Smooth muscle cell (in vitro differentiated cells): ENCODE results near the gene ADARB2. TPM values are rescaled to one million over a fixed set of nuclear protein-coding genes. Genes with fewer than 3 reads are reported as not detected.

Experiments
- DNase-seq: peaks from one replicate; lab custom pipeline; 2025; ENCODE audit not compliant: unreplicated experiment; lab: John Stamatoyannopoulos, UW
- H2AFZ ChIP-seq: fragments of 200-600 bp; sonication (generic); 2 replicates; pipeline ENCODE4 v1.6.0; 2016; ENCODE audit warnings: antibody characterized with exemption, low read depth, mild to moderate bottlenecking
- H3F3A ChIP-seq: fragments of 200-600 bp; sonication (generic); 2 replicates; pipeline ENCODE4 v1.6.0; 2017; ENCODE audit warnings: antibody characterized with exemption, low read depth
- H3K27ac ChIP-seq: fragments of 200-600 bp; sonication (generic); 2 replicates; pipeline ENCODE4 v1.5.1; 2016; ENCODE audit warnings: low read depth, mild to moderate bottlenecking
- H3K27me3 ChIP-seq: fragments of 200-600 bp; sonication (generic); 2 replicates; pipeline ENCODE4 v1.6.1; 2016; ENCODE audit warnings: low read depth, mild to moderate bottlenecking
- H3K36me3 ChIP-seq: fragments of 200-600 bp; sonication (generic); 2 replicates; pipeline ENCODE4 v1.5.1; 2016; ENCODE audit warnings: low read depth
- H3K4me1 ChIP-seq: fragments of 200-600 bp; sonication (generic); 2 replicates; pipeline ENCODE4 v1.5.1; 2016; ENCODE audit warnings: low read depth
- H3K4me2 ChIP-seq: fragments of 200-600 bp; sonication (generic); 2 replicates; pipeline ENCODE4 v1.6.0; 2016; ENCODE audit warnings: mild to moderate bottlenecking
- H3K4me3 ChIP-seq: fragments of 200-600 bp; sonication (generic); 2 replicates; pipeline ENCODE4 v1.5.1; 2016; ENCODE audit warnings: mild to moderate bottlenecking
- H3K79me2 ChIP-seq: fragments of 200-600 bp; sonication (generic); 2 replicates; pipeline ENCODE4 v1.6.0; 2016; ENCODE audit warnings: low read depth, mild to moderate bottlenecking
- H3K9ac ChIP-seq: fragments of 200-600 bp; sonication (generic); 2 replicates; pipeline ENCODE4 v1.6.0; 2016; ENCODE audit warnings: low read depth
- H3K9me3 ChIP-seq: fragments of 200-600 bp; sonication (generic); replicated peaks from 2 replicates; pipeline ENCODE4 v1.5.1; 2016; ENCODE audit warnings: low read depth
- H4K20me1 ChIP-seq: fragments of 200-600 bp; sonication (generic); 2 replicates; pipeline ENCODE4 v1.6.0; 2016; ENCODE audit warnings: low read depth
- WGBS: methylation state at CpG from one replicate; pipeline ENCODE4 v1.1.7; 2016; ENCODE audit warnings: low lambda C conversion rate; 5-methylcytosine and 5-hydroxymethylcytosine counted together
- polyA plus RNA-seq: library from polyadenylated mRNA; unstranded; fragments of >200 nt; fragmentation: Nextera tagmentation; extraction: Ambion mirVana; gene quantifications from 2 replicates; pipeline ENCODE4 v1.2.1, GENCODE V29; 2016
- total RNA-seq: library from RNA; depleted of rRNA; stranded (reverse); fragments of >200 nt; gene quantifications from 2 replicates; pipeline ENCODE4 v1.2.3, GENCODE V29; 2014
- TF ChIP-seq, protein P1 (sequence below): fragments of 200-600 bp; sonication (generic); IDR thresholded peaks from 2 replicates; pipeline ENCODE4 v1.5.1; 2017; ENCODE audit warnings: borderline replicate concordance, mild to moderate bottlenecking, antibody characterized with exemption; ENCODE audit not compliant: insufficient read depth, poor library complexity, severe bottlenecking

Gene ADARB2
- total and polyA plus RNA-seq, 2 experiments from 2014 or later: 0.13 to 0.39 TPM

DNA sequence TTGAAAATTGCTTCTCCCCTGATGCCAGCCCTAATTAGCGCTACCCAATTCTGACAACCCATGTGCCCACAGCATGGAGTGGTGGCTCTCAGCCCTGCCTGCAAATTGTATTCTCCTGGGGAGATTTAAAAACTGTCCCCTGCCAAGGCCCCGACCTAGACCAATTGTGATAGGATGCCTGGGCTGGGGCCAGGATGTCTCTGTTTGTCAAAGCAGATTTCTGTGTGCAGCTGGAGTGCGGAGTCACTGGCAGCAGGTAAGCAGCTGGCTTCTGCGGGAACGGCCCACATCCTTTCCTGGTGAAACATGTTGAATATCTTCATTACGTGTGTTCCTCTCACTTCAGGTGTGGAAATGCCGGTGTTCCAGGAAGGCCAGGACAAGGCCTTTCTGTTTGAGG, 442.6 kb downstream of the ADARB2 start:
- Histone ChIP-seq H2AFZ (no peak overlapping the region), H3K4me2 (no peak overlapping the region), H3K9ac (no peak overlapping the region), H3K9me3 (no peaks in the 10 kb centered on the region), H3K79me2 (no peaks in the 10 kb centered on the region), H3K27me3 (no peaks in the 10 kb centered on the region), H3K27ac (no peak overlapping the region), H3K4me1 (peaks cover 12% of the 10 kb centered on the region), H3F3A (no peaks in the 10 kb centered on the region), H3K4me3 (no peak overlapping the region), H4K20me1 (no peaks in the 10 kb centered on the region), H3K36me3 (no peaks in the 10 kb centered on the region)
- 97% methylated on average over 7 of the region's 7 CpGs for WGBS
- no peak for DNase-seq
- TF ChIP-seq, protein P1, sequence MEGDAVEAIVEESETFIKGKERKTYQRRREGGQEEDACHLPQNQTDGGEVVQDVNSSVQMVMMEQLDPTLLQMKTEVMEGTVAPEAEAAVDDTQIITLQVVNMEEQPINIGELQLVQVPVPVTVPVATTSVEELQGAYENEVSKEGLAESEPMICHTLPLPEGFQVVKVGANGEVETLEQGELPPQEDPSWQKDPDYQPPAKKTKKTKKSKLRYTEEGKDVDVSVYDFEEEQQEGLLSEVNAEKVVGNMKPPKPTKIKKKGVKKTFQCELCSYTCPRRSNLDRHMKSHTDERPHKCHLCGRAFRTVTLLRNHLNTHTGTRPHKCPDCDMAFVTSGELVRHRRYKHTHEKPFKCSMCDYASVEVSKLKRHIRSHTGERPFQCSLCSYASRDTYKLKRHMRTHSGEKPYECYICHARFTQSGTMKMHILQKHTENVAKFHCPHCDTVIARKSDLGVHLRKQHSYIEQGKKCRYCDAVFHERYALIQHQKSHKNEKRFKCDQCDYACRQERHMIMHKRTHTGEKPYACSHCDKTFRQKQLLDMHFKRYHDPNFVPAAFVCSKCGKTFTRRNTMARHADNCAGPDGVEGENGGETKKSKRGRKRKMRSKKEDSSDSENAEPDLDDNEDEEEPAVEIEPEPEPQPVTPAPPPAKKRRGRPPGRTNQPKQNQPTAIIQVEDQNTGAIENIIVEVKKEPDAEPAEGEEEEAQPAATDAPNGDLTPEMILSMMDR: no peak

DNA sequence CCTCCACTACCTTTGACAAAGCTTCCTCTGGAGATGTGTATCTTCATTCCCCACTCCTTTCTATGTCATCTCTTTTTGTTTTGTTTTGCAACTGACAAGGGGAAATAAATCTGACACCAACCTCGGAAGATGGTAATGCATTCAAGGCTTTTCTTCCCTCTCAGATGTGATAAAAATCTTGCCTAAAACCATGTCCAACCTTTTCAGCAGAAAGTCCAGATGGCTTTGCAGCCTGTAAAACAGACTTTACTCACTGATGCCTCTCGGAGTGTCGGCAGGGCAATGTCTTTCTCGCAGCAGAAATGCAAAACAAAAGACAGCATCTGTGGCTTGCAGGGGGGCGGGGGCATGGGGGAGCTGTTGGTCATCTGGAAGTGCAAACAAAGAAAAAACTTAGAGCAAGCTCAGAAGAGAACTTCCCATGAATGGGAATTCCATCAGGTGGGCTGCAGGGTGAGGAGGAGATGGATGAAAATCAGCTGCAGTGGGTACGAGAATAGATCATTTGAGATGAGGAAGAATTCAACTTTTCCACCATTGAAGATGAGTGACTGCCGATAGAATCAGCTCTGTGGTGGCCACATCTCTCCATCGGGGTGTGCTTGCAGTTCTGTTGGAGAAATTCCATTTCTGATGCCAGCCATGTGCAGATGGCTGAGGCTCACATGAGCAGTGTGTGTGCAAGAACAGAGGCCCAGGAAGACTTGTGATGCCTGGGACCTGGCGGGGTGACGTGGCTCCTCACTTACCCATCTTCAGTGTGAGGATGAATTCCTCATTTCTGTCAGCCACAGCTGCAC, 443.5 kb downstream of the ADARB2 start:
- H4K20me1 ChIP-seq: no peaks in the 10 kb centered on the region
- no peaks in the 10 kb centered on the region for H3K36me3 ChIP-seq
- 46% methylated on average over 10 of the region's 10 CpGs for WGBS
- H3K4me1 ChIP-seq: peaks cover 12% of the 10 kb centered on the region
- H3K79me2 ChIP-seq: no peaks in the 10 kb centered on the region
- H3K9me3 ChIP-seq: no peaks in the 10 kb centered on the region
- H3K9ac ChIP-seq: no peak overlapping the region
- no peak overlapping the region for H2AFZ ChIP-seq
- TF ChIP-seq, protein P1: no peak
- H3K27ac ChIP-seq: no peak overlapping the region
- no peaks in the 10 kb centered on the region for H3K27me3 ChIP-seq
- no peak overlapping the region for H3K4me3 ChIP-seq
- H3K4me2 ChIP-seq: peak overlapping the region; percentile 27
- DNase-seq: no peak
- no peaks in the 10 kb centered on the region for H3F3A ChIP-seq

DNA sequence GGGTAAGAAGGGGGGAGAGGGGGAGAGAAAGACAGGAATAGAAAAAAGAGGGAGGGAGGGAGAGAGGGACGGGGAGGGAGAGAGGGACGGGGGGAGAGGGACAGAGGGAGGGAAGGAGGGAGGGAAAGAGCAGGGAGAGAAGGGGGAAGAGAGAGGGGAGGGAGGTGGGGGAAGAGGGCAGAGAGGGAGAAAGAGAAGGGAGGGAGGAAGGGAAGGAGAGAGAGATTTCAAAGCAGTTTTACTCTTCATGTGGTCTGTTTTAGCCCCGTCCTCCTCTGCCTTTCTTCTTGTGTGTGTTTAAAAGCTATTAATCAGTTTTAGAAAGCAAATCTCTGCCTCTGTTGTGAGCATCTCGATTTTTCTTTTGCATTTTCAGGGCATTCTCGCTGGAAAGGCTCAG, 444.2 kb downstream of the ADARB2 start:
- no peak overlapping the region for H3K4me3 ChIP-seq
- no peak overlapping the region for H3K27ac ChIP-seq
- H3K9ac ChIP-seq: no peak overlapping the region
- DNase-seq: no peak
- TF ChIP-seq, protein P1: no peak
- no peaks in the 10 kb centered on the region for H4K20me1 ChIP-seq
- H3K27me3 ChIP-seq: no peaks in the 10 kb centered on the region
- no peaks in the 10 kb centered on the region for H3K79me2 ChIP-seq
- H3F3A ChIP-seq: no peaks in the 10 kb centered on the region
- H2AFZ ChIP-seq: no peak overlapping the region
- H3K36me3 ChIP-seq: no peaks in the 10 kb centered on the region
- H3K4me2 ChIP-seq: peak overlapping the region; percentile 27
- peaks cover 12% of the 10 kb centered on the region for H3K4me1 ChIP-seq
- H3K9me3 ChIP-seq: no peaks in the 10 kb centered on the region
- WGBS: 40% methylated on average over 2 of the region's 5 CpGs

DNA sequence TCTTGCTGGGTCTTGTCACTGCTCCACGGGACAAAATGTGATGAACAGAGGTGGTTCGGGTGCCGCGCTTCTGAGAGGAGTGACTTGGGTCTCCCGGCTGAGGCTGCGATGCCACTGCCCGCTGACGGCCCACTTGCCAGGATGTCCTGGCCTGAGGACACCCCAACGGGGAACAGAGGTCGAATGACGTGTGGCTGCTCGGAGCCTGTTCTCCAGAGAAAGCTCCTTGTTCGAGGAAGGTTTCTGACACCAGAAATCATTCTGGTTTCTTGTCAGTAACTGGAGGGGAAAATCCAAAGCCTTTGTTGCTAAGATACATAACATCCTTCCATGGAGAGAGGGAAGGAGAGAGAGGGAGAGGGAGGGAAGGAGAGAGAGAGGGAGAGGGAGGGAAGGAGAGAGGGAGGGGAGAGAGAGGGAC, 444.7 kb downstream of the ADARB2 start:
- Histone ChIP-seq H3K4me3 (no peak overlapping the region), H3K9me3 (no peaks in the 10 kb centered on the region), H3K4me1 (peaks cover 17% of the 10 kb centered on the region), H3K4me2 (no peak overlapping the region), H2AFZ (no peak overlapping the region), H4K20me1 (no peaks in the 10 kb centered on the region), H3K27ac (no peak overlapping the region), H3K79me2 (no peaks in the 10 kb centered on the region), H3F3A (no peaks in the 10 kb centered on the region), H3K27me3 (peaks cover 1% of the 10 kb centered on the region), H3K36me3 (no peaks in the 10 kb centered on the region), H3K9ac (no peak overlapping the region)
- DNase-seq: no peak
- TF ChIP-seq, protein P1: no peak
- 73% methylated on average over 13 of the region's 13 CpGs for WGBS
